GM18517 (cell line): Measurements from ENCODE around the gene ATP6V0E1.

ENCODE experiments used
- ATAC-seq: cut with Tn5 transposase; IDR thresholded peaks from one replicate; pipeline ENCODE4 v1.9.1; 2021; ENCODE audit warnings: mild to moderate bottlenecking, moderate library complexity; ENCODE audit not compliant: unreplicated experiment

Gene ATP6V0E1

DNA sequence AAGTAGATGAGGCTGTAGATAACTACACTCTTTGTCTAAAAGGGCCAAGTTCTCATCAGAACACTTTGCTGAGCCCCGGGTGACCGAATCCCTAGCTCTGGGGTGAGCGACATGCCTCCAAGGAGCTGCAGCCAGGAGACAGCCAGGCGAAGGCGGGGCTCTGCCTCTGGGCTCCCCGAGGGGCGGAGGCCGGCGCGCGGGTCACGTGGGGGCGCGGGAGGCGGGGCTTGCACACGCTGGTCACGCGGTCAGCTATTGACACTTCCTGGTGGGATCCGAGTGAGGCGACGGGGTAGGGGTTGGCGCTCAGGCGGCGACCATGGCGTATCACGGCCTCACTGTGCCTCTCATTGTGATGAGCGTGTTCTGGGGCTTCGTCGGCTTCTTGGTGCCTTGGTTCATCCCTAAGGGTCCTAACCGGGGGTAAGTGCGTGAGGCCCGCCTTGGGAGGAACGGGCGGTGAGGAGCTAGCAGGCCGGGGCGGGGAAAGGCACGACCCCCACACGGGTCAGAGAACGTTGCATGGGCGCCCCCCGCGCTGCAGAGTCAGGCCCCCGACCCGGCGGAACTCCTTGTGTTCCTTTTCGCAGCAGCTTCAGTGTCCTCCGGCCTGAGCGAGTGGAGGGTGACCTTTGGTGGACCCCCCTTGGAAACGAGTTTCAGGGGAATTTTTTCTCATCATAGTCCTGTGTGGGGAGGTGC is at the start of gene ATP6V0E1:
ATP6V0E1 (plus strand) TSS at position 230 of the 702 bp plus-strand sequence; CDS start at position 320, 90 bp downstream.
- ATAC-seq, result peak; percentile 76

DNA sequence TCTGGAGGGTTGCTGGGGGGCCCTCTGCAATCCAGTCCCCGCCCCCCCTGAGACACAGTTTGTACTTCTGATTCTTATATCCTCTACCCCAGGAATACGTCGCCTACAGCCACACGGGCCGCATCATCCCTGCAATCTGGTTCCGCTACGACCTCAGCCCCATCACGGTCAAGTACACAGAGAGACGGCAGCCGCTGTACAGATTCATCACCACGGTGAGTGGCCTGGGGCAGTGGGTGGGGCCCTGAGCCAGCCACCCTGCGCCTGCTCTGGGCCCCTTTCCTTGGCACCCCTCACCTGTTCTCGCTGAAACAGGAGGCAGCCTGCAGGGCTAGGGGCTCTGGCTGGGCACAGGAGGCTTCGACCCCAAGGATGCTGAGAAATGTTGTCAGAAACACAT is 48.5 kb upstream of the ATP6V0E1 start:
- ATAC-seq, result no peak

DNA sequence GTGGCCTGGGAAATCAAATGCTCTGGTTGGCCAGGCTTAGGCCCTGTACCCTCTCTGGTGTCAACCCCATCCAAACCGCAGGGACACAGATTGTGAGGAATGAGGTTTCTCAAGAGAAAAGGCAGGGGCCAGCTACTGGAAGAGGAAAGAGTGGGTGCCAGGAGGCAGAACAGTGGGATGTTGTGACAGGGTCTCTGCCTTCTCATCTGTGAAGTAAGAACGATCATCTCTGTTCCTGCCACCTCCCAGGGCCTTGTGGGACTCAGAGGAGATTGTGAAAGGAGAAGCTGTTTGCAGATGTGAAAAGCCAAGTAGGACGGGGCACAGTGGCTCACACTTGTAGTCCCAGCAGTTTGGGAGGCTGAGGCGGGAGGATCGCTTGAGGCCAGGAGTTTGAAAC is 47.2 kb upstream of the ATP6V0E1 start:
- ATAC-seq, result no peak

DNA sequence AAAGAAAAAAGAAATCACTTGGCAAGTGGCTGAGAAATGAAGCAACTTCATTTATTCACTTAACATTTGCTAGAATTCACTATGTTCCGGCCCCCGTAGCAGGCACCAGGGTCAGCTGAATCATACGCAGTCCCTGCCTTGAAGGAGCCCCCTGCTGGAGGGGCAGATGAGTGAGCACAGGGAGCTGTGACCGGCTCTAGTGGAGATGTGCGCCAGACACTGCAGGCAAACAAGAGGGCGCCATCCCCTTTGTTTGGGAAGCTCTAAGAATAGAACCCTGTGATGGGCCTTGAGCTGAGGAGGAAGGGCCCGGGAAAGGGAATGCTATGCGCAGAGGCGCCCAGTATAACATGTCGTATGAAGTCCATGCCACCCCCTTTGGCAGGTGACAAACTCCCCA is 44.5 kb upstream of the ATP6V0E1 start:
- no peak for ATAC-seq

DNA sequence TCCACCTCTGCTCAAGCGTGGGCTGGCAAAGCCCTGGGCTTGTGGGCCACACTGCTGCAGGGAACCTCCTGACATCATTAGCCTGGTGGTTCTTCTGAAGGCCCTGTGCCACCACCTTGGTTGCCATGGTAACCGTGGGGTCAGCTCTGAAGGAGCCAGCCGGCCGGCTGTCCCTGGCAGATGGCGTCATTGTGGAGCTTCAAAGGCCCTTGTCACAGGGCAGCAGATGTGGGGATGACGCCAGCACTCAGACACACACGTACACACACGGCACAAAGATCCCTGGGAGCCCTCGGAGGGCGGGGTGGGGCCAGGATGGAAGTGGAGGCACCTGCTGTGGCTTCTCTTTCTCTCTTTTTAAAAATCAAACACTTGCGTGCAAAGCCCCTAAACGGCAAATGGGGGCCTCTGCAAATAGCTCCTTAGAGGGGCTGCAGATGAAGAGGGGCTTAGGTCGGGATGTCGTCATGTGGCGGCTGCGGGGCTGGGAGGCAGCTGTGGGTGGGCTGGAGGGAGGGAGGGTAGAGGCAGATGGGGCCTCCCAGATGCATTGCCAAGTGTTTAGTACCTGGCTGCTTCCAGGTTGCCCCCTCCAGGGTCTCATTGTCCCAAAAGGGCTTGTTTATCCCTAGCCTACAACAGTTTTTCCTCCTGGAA is 43.8 kb upstream of the ATP6V0E1 start:
- ATAC-seq, result no peak

DNA sequence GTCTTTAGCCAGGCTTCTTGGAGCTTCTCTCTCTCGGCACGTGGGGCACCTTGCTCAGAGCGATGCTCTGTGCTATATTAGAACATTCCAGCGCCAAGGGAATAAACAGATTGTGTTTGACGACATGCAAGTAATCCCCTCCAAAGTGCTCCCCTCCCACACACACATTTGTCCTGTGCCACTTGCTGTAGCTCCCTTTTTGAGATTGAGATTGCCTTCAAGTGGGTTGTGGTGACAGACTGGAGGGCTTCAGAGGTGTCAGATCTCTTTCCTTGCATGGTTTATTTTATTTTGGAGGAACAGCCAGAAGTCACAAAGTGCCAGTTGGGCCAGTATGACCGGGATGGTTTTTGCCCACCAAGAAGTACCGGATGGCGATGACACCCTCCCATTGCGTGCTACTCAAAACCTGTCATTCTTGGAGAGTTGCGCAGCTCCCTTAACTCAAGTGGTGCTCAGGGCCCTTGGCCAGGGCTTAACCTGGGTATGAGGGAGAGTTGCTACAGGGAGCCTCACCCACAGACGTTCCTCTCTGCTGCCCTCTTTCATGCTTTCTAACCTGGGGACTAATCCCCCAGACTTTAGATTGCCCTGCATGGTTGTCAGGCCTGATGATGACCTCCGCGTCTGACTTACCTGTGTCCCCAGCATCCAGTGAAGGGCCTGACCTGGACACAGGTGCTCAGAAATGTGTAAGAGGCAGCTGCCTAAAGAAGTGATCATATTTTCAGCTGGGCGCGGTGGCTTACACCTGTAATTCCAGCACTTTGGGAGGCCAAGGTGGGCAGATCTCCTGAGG is 43.1 kb upstream of the ATP6V0E1 start:
- no peak for ATAC-seq

DNA sequence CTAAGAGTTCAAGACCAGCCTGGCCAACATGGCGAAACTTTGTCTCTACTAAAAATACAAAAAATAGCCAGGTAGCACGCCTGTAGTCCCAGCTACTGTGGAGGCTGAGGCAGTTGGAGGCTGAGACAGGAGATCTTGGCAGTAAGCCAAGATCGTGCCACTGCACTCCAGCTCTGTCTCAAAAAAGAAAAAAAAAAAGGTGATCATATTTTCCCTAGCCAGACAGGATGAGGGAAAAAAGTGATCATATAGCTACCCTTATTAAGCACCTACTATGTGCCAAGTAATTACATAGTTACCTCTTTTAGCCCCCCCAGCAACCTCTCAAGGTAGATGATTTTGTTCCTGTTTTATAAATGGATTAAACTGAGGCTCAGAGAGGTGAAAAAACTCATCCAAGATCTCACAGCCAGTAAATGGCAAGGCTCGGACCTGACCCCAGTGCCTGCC is 42.5 kb upstream of the ATP6V0E1 start:
- no peak for ATAC-seq

DNA sequence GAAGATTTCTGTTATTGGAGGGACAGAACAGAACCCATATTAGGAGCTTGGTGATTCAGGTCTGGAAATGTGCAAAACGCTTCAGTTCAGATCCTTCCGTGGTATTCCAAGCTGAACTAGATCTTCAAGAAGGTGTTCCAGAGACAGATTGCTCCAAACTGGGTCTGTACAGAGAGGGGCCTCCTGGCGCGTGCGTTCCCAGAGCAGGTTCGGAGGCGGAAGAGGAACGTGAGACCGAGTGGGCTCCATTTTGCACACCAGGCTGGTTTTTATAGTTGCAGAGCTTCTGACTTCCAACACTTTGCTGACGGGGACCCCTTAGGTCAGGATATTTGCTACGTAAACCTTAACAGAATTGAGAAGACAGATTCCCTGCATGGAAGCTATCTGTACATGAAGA is 41.0 kb upstream of the ATP6V0E1 start:
- ATAC-seq, result no peak

DNA sequence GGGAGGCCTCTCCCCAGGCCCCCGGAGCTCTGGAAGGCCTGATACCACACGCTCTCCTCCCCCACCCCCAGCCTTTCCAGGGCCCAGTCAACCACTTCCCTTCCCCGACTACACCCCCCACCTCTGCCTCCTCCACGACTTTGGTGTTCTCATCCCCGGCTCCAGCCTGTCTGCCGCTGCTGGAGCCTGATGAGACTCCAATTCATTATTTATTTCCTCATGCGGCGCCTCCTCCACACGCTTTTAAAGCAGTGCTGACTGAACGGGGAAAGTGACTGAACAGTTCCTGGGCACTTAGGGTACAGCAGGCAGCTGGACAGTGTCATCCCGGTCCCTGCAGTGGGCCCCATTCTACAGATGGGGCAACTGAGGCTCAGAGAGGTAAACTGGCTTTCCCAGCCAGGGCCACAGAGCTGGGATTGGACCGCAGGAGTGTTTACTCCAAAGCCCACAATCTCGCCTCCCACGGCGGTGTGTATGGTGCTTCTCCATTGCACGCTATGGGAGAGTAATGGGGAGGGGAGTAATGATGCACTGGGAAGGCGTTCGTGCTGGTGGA is 40.2 kb upstream of the ATP6V0E1 start:
- ATAC-seq, result no peak

DNA sequence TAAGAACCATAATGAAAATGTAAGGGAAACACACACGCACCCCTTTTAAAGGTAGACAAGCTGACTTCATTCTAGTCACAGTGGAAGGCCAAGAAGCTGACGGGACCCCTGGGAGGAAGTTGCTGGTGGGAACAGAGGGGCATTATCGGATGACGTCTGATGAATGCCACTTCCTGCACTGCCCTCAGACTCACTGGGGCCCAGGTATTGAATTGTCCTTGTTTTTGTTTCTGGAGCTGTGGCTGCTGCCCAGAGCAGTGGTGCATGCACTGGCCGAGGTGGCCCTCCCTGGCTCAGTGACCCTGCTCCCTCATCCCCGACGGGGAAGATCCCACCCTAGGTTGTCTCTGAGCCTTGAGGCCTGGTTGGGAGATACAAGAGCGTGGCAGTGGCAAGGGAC is 39.7 kb upstream of the ATP6V0E1 start:
- no peak for ATAC-seq

DNA sequence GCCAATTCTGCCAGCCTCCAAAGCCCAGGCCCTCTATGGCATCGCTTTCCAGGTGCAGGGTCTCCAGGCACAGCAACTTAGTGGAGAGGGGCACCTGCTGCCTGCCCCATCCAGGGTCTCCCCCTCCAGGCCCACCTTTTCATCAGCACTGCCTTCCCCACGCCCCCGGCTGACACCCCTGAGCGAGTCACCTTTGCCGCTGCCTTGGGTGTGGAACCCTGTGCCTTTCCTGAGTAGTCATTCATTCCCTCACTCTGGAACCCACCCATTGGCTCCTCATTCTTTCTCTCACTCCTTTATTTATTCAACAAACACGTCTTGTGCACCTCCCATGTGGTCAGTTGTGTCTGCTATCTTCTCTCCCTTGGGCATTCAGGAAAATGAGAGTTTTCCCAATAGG is 38.8 kb upstream of the ATP6V0E1 start:
- ATAC-seq, result no peak

DNA sequence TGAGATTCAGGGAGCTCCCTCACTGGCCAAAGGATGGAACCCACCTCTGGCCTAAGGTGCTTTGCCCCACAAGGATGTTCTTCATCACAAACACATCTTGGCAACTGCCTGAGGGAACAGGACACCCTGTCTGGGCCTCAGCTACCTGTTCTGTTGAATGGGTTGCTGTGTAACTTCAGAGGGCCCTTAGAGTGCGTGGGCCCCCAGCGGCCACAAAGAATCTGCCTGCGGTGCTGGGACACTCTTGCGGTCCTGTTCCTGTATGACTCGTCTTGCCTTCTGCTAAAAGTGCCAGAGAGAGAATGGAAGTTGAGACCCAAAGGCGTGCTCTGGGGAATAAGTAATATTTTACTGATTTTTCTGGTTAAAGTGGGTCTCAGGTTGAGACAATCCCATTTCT is 38.4 kb upstream of the ATP6V0E1 start:
- ATAC-seq, result no peak

DNA sequence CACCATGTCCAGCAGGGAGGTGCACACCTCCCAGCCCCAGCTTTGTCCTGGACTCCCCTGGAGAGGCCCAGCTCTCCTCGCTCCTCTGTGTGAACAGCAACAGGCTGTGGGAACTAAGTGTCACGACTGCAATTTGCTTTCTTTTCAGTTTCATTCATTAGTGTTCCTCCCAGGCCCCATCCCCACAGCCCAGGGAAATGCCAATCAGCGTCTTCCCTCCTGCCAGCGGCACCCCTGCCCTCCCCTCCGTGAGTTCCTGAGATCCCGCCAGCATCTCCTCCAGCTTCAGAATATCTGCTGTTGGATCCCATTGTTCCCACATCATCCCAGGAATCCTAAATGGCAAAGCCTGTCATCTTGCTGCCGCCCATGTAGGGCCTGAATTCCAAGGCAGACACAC is 37.4 kb upstream of the ATP6V0E1 start:
- no peak for ATAC-seq

DNA sequence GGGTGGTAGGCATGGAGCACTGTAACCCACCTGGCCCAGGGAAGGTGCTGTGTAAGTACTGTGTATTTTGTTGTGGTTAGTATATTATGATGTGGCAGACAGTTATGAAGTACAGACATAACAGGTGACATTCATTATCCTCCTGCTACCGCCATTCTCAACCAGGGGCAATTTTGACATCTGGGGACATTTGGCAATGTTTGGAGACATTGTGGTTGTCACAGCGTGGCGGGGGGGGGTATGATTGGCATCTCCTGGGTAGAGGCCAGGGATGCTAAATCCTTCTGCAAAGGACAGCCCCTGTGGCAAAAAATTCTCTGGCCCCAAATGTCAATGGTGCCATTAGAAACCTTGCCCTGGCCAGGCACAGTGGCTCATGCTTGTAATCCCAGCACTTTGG is 34.1 kb upstream of the ATP6V0E1 start:
- no peak for ATAC-seq

DNA sequence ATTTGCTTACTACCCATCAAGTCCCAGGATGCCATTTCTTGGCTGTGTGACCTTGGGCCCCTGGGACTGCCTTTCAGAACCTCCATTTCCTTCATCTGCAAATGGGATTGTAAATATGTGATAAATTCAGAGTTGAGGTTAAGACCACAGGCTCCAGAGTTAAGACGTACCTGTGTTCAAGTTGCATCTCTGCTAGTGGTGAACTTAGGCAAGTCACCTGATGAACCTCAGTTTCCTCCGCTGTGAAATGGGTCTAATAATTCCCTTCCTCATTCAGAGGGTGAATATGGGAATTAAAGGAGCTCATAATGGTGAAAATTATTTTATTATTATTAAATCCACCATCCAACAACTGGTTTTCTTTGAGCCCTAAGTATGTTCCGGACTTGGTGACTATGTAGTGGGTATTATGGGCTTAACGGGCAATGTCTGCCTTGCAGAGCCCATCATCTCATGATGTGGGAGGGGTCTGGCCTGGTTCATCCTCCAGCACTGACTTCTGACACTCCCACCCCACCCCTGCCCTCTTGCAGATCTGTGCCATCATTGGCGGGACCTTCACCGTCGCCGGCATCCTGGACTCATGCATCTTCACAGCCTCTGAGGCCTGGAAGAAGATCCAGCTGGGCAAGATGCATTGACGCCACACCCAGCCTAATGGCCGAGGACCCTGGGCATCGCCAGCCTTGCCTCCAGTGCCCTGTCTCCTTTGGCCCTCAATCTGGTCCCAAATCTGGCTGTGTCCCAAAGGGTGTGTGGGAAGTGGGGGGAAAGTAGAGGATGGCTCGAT is 33.2 kb upstream of the ATP6V0E1 start:
- no peak for ATAC-seq

DNA sequence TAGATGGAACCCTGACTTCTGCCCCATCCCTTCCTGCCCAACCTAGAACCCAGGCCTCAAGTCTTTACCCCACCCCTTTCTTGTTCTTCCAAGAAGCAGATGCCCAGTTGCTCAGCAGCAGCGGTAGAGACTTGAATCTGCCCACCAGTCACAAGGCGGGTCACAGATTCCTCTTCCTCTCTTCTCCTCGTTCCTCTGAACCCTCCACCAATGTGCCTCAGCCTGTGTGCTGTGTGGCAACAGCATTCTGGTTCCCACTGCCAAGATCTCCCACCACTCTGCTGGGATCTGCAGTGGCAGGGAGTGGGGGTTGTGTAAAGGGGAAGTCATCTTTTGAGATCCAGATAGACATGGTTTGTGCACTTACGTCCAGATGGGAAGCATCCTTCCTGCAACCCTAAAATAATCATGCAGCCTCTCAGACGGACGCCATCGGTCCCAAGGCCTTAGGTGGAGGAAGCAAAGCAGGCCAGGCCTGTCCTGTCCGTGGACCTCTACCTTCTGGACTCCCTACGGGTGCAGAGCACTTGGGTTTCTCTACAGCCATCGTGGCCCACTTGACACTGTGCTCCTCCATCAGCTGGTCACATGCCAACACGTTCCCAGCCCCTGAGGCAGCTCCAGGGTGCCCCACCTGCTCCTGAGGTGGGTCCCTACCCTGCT is 32.1 kb upstream of the ATP6V0E1 start:
- no peak for ATAC-seq

DNA sequence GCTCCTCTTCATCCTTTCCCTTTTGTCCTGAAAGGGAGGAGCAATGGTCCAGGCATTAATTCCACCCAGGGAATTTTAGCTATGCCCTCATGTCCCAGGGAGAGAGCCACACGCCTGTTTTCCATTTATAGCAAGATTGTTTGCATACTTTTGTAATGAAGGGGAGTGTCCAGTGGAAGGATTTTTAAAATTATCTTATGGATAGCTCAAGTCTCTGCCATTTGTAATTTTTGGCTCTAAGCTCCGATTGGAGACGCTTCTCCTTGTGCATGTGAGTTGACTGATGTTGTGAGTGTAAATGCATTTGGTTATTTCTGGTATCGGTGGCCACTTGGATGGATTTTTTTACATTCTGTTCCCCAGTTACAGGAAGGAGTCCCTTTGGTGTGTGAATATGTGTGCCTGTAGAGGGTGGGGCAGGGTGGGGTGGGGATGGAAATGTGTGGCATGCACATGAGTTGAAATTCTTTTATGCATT is 31.5 kb upstream of the ATP6V0E1 start:
- no peak for ATAC-seq

DNA sequence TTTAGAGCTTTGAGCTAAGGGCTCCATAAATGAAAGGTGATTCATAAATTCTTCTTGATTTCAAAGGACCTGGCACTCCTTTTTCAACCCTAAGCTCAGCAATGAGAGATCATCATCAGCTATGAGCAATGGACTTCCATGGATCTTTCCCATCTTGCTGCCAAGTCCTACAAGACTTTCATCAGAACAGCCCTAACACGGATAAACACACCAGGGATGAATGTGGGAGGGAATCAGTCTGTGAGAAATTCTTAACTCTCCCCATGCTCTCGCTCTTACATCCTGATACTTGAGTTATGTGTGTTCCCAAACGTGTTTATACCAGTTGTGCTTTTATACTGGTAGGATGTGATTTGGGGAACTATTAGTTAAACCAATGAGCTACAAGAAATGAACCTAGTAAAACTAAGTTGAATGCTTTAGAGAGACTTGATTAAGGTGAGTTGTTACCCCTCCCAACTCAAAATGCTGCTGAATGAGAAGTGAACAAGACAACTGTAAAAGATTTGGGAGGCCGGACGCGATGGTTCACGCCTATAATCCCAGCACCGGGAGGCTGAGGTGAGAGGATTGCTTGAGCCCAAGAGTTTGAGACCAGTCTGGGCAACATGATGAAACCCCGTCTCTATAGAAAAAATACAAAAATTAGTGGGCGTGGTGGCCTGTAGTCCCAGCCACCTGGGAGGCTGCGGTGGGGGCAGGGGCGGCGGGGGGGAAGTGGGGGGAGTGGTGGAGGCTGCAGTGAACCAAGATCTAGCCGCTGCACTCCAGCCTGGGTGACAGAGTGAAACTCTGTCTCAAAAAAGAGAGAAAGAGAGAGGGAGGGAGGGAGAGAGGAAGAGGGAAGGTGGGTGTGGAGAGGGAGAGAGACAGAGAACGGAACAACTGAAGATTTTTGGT is 29.5 kb upstream of the ATP6V0E1 start:
- ATAC-seq, result no peak

DNA sequence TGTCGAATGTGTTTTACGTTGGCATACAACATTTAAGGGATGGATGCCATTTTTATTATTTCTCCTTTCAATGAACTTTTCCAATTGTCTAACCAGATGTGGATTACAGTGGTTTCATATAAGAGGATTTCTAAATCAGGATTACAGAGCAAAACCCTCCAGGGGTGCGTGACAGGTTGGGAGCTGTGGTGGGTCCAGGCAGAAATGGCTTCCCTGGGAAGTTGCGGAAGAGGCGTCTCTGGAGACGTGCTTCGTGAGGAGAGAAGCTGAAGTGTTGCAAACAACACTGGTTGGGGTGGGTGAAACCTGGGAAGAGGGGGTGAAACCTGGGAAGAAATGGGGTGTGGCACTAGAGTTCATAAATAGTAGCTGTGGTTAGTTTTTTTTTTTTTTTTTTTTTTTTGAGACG is 28.8 kb upstream of the ATP6V0E1 start:
- no peak for ATAC-seq
